GM12892 (cell line): ENCODE measurements around the gene PCSK5.

Experiments
- POLR2A ChIP-seq: IDR thresholded peaks from 2 replicates; pipeline ENCODE4 v1.6.1; 2011; ENCODE audit warnings: low read depth, low read length, control low read depth
- POLR2AphosphoS5 ChIP-seq: IDR thresholded peaks from 2 replicates; pipeline ENCODE4 v1.6.1; 2011; ENCODE audit warnings: low read depth, low read length, control low read depth
- TAF1 ChIP-seq: IDR thresholded peaks from 2 replicates; pipeline ENCODE4 v1.6.1; 2011; ENCODE audit warnings: low read depth, mild to moderate bottlenecking, control low read depth, low read length, borderline replicate concordance

DNA sequence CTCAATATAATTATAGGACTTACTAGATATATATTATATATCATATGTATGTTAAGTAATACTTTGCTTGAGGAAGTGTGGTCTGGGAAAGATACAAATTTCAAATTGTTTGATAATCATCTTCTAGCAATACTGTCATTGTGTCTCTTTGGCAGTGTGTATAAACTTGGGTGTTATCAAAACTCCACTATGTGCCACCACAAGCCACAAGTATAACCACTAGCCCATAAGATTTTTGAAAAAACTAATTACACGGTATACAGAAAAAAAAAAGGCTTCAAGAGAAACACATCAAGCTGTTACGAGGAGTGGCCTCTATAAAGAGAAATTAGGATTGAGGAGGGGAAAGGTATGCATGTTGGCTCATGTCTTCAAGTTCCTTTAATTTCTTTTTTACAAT, 44.7 kb upstream of the PCSK5 start:
- no peak for TF ChIP-seq TAF1
- no peak for TF ChIP-seq POLR2A
- no peak for TF ChIP-seq POLR2AphosphoS5
